ENCODE data around the gene PXK. TPM values are rescaled to one million over a fixed set of nuclear protein-coding genes. Genes with fewer than 3 reads are reported as not detected.

PXK gene
- total RNA-seq, 4 donors from 2014 or later: 98.6 to 139 (median 123) TPM

- 44% methylated on average over 8 to 9 of the region's 9 CpGs for WGBS, 2 donors
- no peaks in the 10 kb centered on the region for H3K9me3 ChIP-seq
- H3K4me1 ChIP-seq: peaks cover 21 to 42% of the 10 kb centered on the region in 2 donors
- no peak for TF ChIP-seq POLR2A (IDR thresholded peaks at IDR 0.05)
- no peak for TF ChIP-seq CTCF (IDR thresholded peaks at IDR 0.05)
- DNase-seq: peak; percentile 65 to 71
- no peak overlapping the region for H3K4me3 ChIP-seq (replicated peaks in 1 of 3)
- peak overlapping the region; percentile 53 to 63 (median 55) for H3K27ac ChIP-seq
- H3K27me3 ChIP-seq: no peaks in the 10 kb centered on the region
- intact Hi-C loops (cut with DNase I): loop anchor here (10.0 kb wide), 1 partner anchor 287 kb away; the partner anchor contains the start of gene FLNB
- no peaks in the 10 kb centered on the region for H3K36me3 ChIP-seq
Observed at GRCh38 chr3:58291671-58292338, 40.9 kb upstream of the PXK start.

- TF ChIP-seq POLR2A (IDR thresholded peaks at IDR 0.05) (no peak), CTCF (IDR thresholded peaks at IDR 0.05) (no peak)
- no peaks in the 10 kb centered on the region for H3K27me3 ChIP-seq
- peak overlapping the region in 2 of 3 donors; percentile 55 to 63 for H3K27ac ChIP-seq
- DNase-seq: no peak
- WGBS, 2 donors: 85 to 87% methylated on average over 10 of the region's 10 CpGs
- H3K4me1 ChIP-seq: peaks cover 15 to 35% of the 10 kb centered on the region in 2 donors
- no peaks in the 10 kb centered on the region for H3K36me3 ChIP-seq
- intact Hi-C loops (cut with DNase I): loop anchor here (10.0 kb wide), 1 partner anchor 288 kb away; the partner anchor contains the start of gene FLNB
- no peaks in the 10 kb centered on the region for H3K9me3 ChIP-seq
- no peak overlapping the region for H3K4me3 ChIP-seq (replicated peaks in 1 of 3)
Observed at GRCh38 chr3:58292866-58293265, 39.8 kb upstream of the PXK start.

GRCh38 chr3:58293516-58293915 is 39.2 kb upstream of the PXK start:
- Histone ChIP-seq H3K4me1 (peaks cover 11 to 29% of the 10 kb centered on the region in 2 donors), H3K27me3 (no peaks in the 10 kb centered on the region), H3K4me3 (replicated peaks in 1 of 3) (no peak overlapping the region), H3K27ac (no peak overlapping the region), H3K9me3 (no peaks in the 10 kb centered on the region), H3K36me3 (no peaks in the 10 kb centered on the region)
- DNase-seq: no peak
- TF ChIP-seq CTCF (IDR thresholded peaks at IDR 0.05) (no peak), POLR2A (IDR thresholded peaks at IDR 0.05) (no peak)
- intact Hi-C loops (cut with DNase I): loop anchor here (10.0 kb wide), 1 partner anchor 289 kb away; the partner anchor contains the start of gene FLNB
- 87 to 89% methylated on average over 9 of the region's 9 CpGs for WGBS, 2 donors

- WGBS, 2 donors: 51 to 66% methylated on average over 4 to 5 of the region's 5 CpGs
- no peaks in the 10 kb centered on the region for H3K9me3 ChIP-seq
- no peak for DNase-seq
- intact Hi-C loops (cut with DNase I): loop anchor here (10.0 kb wide), 1 partner anchor 291 kb away; the partner anchor contains the start of gene FLNB
- no peaks in the 10 kb centered on the region for H3K36me3 ChIP-seq
- H3K4me3 ChIP-seq (replicated peaks in 1 of 3): no peak overlapping the region
- no peak overlapping the region for H3K27ac ChIP-seq
- TF ChIP-seq POLR2A (IDR thresholded peaks at IDR 0.05) (no peak), CTCF (IDR thresholded peaks at IDR 0.05) (no peak)
- peaks cover 6 to 24% of the 10 kb centered on the region in 2 donors for H3K4me1 ChIP-seq
- no peaks in the 10 kb centered on the region for H3K27me3 ChIP-seq
Observed at GRCh38 chr3:58296269-58296668, 36.4 kb upstream of the PXK start.

- Histone ChIP-seq H3K4me3 (replicated peaks in 1 of 3) (no peak overlapping the region), H3K4me1 (peaks cover 0 to 22% of the 10 kb centered on the region in 2 donors), H3K27me3 (no peaks in the 10 kb centered on the region), H3K9me3 (no peaks in the 10 kb centered on the region), H3K36me3 (no peaks in the 10 kb centered on the region), H3K27ac (no peak overlapping the region)
- no peak for DNase-seq
- no peak for TF ChIP-seq POLR2A (IDR thresholded peaks at IDR 0.05)
- no peak for TF ChIP-seq CTCF (IDR thresholded peaks at IDR 0.05)
- WGBS, 2 donors: 55 to 75% methylated on average over 5 to 6 of the region's 6 CpGs
- intact Hi-C loops (cut with DNase I): loop anchor here (10.0 kb wide), 1 partner anchor 292 kb away; the partner anchor contains the start of gene FLNB
Observed at GRCh38 chr3:58296843-58297242, 35.8 kb upstream of the PXK start.
